ENCODE results near the gene EN2. TPM values are rescaled to one million over a fixed set of nuclear protein-coding genes. Genes with fewer than 3 reads are reported as not detected.

The EN2 gene
- under 1 TPM; 0.04 to 0.15 (median 0.06) TPM for polyA plus RNA-seq (ENCODE audit: insufficient read length in 3 of 3)

DNA sequence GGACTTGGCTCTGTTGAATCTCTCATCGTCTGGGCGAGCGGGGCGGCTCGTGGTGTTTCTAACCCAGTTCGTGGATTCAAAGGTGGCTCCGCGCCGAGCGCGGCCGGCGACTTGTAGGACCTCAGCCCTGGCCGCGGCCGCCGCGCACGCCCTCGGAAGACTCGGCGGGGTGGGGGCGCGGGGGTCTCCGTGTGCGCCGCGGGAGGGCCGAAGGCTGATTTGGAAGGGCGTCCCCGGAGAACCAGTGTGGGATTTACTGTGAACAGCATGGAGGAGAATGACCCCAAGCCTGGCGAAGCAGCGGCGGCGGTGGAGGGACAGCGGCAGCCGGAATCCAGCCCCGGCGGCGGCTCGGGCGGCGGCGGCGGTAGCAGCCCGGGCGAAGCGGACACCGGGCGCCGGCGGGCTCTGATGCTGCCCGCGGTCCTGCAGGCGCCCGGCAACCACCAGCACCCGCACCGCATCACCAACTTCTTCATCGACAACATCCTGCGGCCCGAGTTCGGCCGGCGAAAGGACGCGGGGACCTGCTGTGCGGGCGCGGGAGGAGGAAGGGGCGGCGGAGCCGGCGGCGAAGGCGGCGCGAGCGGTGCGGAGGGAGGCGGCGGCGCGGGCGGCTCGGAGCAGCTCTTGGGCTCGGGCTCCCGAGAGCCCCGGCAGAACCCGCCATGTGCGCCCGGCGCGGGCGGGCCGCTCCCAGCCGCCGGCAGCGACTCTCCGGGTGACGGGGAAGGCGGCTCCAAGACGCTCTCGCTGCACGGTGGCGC, at the start of gene EN2:
Gene EN2, plus strand, starts transcription at position 19 of the 767 bp plus-strand sequence. Its CDS starts 249 bp downstream, at position 268.
- DNase-seq (ENCODE audit: low read depth in 3 of 3, low spot score in 2 of 3) = no peak

- no peak for DNase-seq (ENCODE audit: low read depth in 3 of 3, low spot score in 2 of 3)
Measured at GRCh38 chr7:155408651-155409586, 49.0 kb upstream of the EN2 start.

GRCh38 chr7:155409980-155410379, 47.9 kb upstream of the EN2 start:
- no peak for DNase-seq (ENCODE audit: low read depth in 3 of 3, low spot score in 2 of 3)

DNA sequence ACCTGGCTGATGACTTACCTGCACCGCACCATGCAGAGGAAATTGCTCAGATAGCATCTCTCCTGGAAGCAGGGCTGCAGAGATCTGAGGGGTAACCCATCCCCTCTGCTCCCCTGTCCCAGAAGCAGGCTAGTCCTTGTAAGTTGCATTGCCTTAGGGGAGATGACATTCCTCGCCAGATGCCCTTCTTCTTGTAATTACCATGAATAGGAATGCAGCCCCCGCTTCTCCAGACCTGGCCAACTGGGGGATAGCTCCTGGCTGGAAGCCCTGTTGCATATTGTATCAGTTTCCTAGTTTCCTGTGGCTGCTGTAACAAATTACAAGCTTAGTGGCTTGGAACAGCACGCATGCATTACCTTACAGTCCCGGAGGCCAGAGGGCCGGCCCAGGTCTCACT, 47.5 kb upstream of the EN2 start:
- no peak for DNase-seq (ENCODE audit: low read depth in 3 of 3, low spot score in 2 of 3)

GRCh38 chr7:155411718-155412415, 46.1 kb upstream of the EN2 start:
- no peak for DNase-seq (ENCODE audit: low read depth in 3 of 3, low spot score in 2 of 3)

DNA sequence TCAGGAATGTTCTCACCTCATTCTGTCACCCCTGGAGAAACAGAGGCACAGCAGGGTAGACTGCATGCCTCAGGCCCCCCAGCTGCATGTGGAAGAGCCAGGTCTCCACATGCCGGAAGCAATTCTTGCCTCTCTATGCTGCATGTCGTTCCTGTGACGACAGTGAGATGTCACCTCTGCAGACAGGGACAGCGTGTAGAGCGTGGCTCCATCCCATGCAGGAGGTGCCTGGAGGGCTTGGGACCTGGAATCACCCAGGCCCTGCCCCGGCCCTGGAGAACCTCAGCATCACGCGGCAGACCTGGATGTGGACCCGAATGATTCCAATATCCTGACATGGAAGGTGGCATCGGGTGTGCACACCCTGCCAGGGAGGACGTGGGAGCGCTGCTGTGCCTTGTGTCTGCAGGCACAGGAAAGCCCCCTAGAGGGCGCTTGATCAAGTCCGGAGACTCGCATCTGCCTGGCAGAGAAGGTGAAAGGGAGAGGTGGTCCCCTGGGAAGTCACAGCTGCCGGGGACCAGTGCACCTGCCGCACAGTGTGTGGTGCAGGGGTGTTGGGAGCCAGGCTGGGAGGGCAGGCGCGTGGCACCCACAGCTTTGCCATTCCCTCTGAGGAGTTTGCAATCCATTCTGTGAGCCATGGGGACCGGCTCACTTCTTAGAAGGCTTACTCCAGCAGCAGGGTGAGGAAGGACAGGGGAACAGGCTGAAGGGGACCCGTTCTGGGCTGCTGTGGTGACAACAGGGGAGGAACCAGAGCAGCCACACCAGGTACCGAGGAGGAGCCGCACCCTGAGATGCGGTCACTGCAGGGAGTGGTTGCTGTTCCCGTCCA, 45.3 kb upstream of the EN2 start:
- DNase-seq (ENCODE audit: low read depth in 3 of 3, low spot score in 2 of 3) = peak in 2 of 3 donors; percentile 32 to 33

GRCh38 chr7:155414547-155415492, 43.1 kb upstream of the EN2 start:
- no peak for DNase-seq (ENCODE audit: low read depth in 3 of 3, low spot score in 2 of 3)

DNA sequence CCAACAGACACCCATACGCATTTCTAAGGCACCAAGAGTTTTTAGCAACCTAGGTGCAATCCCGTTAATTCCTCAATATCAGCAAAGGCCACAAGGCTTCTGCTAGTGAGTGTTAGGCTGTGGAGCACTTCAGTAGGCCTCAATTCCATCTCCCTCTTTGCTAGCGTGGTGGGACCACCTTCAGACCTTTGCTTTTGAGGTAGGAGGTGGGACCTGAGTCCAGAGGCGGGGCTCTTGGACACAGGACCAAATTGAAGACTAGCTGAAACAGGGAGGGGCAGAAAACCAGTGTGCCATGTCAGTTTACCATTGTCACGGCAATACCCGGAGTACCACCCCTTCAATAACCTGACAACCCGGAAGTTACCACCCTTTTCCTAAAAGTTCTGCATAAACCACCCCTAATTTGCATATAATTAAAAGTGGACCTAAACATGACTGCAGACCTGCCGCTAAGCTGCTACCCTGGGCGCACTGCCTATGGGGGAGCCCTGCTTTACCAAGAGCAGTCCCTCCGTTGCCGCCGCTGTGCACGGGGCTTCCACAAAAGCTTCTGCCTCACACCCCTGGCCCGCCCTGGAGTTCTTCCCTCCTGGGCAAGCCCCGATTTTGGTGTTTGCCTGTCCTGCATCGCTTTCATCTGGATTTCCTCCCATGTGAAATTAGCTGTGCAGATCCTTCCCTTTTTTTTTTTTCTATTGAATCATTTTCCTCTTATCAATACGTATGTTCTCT, 41.1 kb upstream of the EN2 start:
- no peak for DNase-seq (ENCODE audit: low read depth in 3 of 3, low spot score in 2 of 3)

DNA sequence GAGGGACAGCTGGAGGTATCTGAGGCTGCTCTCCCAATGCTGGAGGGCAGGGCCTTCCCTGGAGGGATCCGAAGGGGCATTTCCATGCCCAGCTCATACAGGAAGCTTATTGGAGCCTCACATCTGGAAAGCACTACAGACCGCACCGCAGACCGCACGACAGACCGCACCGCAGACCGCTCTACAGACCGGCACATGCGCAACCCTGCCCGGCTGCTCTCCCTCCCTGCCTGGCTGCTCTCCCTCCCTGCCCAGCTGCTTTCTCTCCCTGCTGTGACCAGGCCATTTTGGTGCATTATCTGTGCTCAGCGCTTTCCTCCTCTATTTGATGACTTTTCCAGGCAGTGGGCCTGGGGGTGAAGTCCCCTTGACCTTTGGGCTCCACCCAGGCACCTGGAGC, 39.6 kb upstream of the EN2 start:
- DNase-seq (ENCODE audit: low read depth in 3 of 3, low spot score in 2 of 3) = no peak

DNA sequence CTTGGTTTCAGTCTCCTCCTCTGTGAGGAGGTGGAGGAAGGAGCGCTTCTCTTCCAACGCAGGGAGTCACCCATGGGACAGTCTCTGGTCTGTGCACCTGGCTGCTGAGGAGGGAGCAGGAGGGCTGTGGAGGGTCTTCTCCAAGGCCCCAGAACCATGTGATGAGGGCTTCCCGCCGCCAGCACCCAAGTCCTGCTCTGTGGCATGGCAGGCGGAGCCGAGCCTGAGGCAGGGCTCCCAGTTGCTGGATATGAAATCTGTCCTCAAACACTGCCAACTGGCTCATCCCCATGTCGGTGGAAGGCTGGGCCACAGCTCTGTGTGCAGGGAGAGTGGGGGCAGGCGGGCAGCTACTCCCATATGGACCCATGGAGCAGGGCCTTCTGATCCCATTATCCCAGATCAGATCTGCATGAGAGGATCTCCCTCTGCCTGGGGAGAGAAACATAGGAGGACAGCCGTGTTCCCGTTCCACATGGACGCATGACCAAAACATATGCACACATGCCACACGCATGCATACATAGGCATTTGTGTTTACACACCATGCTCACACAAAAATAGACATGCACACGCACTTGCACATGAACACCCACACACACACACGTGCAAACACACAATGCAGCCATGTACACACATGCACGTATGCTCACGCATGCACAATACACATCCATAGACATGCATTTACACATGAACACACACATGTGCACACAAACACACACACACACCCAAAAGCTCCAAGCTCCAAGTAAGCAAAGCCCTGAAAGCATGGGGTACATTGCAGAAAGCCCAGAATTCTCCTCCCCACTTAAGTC, 38.8 kb upstream of the EN2 start:
- no peak for DNase-seq (ENCODE audit: low read depth in 3 of 3, low spot score in 2 of 3)

GRCh38 chr7:155420116-155420515, 37.8 kb upstream of the EN2 start:
- DNase-seq (ENCODE audit: low read depth in 3 of 3, low spot score in 2 of 3) = no peak

- DNase-seq (ENCODE audit: low read depth in 3 of 3, low spot score in 2 of 3) = no peak
Measured at GRCh38 chr7:155422151-155422550, 35.8 kb upstream of the EN2 start.

GRCh38 chr7:155422599-155423336, 35.2 kb upstream of the EN2 start:
- no peak for DNase-seq (ENCODE audit: low read depth in 3 of 3, low spot score in 2 of 3)

DNA sequence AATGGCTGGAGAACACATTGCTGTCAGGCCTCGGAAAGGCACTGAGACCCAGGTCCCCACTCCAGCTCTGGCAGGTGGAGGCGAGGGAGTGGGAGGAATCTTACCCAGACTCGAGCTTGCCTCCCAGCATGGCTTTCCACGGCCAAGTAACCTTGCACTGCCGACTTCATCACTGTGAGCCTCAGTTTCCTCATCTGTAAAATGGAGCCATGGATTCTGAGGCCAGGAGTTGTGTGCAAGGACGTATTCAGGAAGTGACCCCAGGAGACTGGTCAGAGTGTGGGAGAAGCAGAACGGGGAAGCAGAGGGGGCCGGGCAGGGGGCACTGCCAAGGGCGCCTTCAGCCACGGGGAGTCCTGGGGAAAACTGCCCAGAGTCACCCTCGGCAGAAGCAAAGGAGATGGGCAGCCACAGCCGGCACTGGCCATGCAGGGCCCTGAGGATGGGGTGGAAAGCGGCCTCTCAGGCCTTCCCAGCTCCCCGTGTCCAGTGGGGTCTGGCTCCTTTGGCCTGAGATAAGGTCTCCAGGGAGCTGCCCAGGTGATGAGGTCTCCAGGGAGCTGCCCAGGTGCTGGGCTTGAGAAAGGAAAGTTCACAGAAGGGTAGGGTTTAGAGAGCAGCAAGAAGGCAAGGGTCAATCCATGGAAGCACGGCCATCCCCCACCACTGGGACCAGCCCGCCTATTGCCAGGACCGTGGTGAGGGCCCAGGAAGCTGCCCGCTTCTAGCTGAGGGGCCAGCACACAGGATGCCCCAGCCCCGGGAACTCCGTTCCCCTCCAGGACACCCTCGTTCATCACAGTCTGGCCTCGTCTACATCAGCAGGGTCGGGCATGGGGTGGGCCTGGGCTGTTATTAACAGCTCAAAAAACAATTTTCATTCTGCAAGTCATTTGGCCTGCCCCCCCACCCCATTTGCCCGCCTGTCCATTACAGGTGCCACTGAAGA, 34.3 kb upstream of the EN2 start:
- no peak for DNase-seq (ENCODE audit: low read depth in 3 of 3, low spot score in 2 of 3)

DNA sequence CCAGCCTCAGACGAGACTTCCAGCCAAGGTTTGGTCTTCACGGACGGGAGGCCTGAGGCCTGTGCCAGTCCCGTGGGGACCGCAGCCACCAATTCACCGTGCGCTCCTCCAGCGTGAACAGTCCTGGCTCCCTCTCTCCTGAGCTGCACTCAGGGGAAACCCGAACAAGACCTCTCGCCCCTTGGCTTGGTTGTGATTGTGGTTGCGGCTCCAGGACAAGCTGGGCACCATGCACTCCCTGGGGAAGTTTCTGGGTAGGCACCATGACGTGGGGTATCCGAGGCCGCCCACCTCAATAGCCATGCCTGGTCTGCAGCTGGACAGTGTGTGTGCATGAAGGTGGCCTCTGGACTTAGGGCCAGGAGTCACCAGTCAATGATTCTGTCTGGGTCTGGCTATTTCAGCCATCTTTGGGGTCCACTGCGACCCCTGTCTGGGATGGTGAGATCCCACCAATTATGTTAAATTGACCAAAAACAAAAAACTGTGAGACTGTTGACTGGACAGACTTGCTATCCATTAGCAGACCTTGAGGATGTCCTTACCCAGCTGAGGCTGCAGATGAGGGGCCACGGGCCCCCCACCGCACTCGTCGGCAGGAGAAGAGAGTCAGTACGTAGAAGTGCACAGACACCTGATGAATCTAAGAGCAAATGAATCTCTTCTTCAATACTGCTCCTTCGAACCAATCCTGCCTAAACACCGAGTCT, 33.5 kb upstream of the EN2 start:
- DNase-seq (ENCODE audit: low read depth in 3 of 3, low spot score in 2 of 3) = no peak
